Kidney epithelial cell (primary cell): ENCODE measurements around the gene FOXP1. TPM values are rescaled to one million over a fixed set of nuclear protein-coding genes. Genes with fewer than 3 reads are reported as not detected.

Experiments used
- DNase-seq: peaks from one replicate; pipeline ENCODE4 v3.0.0-alpha.2; 2010; ENCODE audit warnings: low read depth
- H3K27me3 ChIP-seq: 2 replicates; pipeline ENCODE4 v1.6.0; 2011; ENCODE audit warnings: low read length; ENCODE audit not compliant: control insufficient read depth, insufficient read depth
- H3K36me3 ChIP-seq: 2 replicates; pipeline ENCODE4 v1.5.1; 2011; ENCODE audit warnings: low read length; ENCODE audit not compliant: control insufficient read depth, insufficient read depth
- H3K4me3 ChIP-seq: 2 replicates; pipeline ENCODE4 v1.5.1; 2011; ENCODE audit warnings: low read depth, mild to moderate bottlenecking, control low read depth, low read length
- CTCF ChIP-seq: IDR thresholded peaks from 2 replicates; pipeline ENCODE4 v1.5.1; 2011; ENCODE audit warnings: mild to moderate bottlenecking, moderate library complexity, low read length, control low read depth, inconsistent platforms; ENCODE audit not compliant: insufficient read depth, poor library complexity, severe bottlenecking
- total RNA-seq: library from RNA; depleted of rRNA; stranded (reverse); fragments of >200 nt; gene quantifications from 2 replicates; pipeline ENCODE4 v1.2.3, GENCODE V29; 2015

FOXP1 gene
- total RNA-seq, 1 donor from 2014 or later, result 75.0 TPM

- DNase-seq, result no peak
- Histone ChIP-seq H3K36me3 (no peaks in the 10 kb centered on the region), H3K27me3 (no peaks in the 10 kb centered on the region), H3K4me3 (no peak overlapping the region)
- no peak for TF ChIP-seq CTCF
These were observed 502.9 kb downstream of the FOXP1 start for GRCh38 chr3:71080517-71081083.

- Histone ChIP-seq H3K27me3 (no peaks in the 10 kb centered on the region), H3K36me3 (no peaks in the 10 kb centered on the region), H3K4me3 (no peak overlapping the region)
- no peak for TF ChIP-seq CTCF
- no peak for DNase-seq
These were observed 504.6 kb downstream of the FOXP1 start for GRCh38 chr3:71078723-71079525.

- no peak for TF ChIP-seq CTCF
- H3K27me3 ChIP-seq, result no peaks in the 10 kb centered on the region
- no peak overlapping the region for H3K4me3 ChIP-seq
- no peak for DNase-seq
- H3K36me3 ChIP-seq, result no peaks in the 10 kb centered on the region
These were observed 505.3 kb downstream of the FOXP1 start for GRCh38 chr3:71078199-71078598.

- Histone ChIP-seq H3K27me3 (no peaks in the 10 kb centered on the region), H3K36me3 (no peaks in the 10 kb centered on the region), H3K4me3 (no peak overlapping the region)
- no peak for TF ChIP-seq CTCF
- DNase-seq, result no peak
These were observed 506.5 kb downstream of the FOXP1 start for GRCh38 chr3:71077070-71077469.

GRCh38 chr3:71076361-71077002, 507.0 kb downstream of the FOXP1 start:
- H3K4me3 ChIP-seq, result no peak overlapping the region
- H3K27me3 ChIP-seq, result no peaks in the 10 kb centered on the region
- DNase-seq, result no peak
- H3K36me3 ChIP-seq, result no peaks in the 10 kb centered on the region
- no peak for TF ChIP-seq CTCF
